Stimulated activated CD4-positive, alpha-beta T cell treated with anti-CD3 and anti-CD28 coated beads, Interleukin-2, amount 100 ng/mL, for 48 hours (primary cell): ENCODE data around the gene MAPKBP1.
A peak's percentile ranks its signal among the peaks of the same experiment; 100 is the strongest.

Experiments
- DNase-seq, 2 donors: peaks; one replicate each; pipeline ENCODE4 v3.0.0-alpha.2; 2020

Gene MAPKBP1

DNA sequence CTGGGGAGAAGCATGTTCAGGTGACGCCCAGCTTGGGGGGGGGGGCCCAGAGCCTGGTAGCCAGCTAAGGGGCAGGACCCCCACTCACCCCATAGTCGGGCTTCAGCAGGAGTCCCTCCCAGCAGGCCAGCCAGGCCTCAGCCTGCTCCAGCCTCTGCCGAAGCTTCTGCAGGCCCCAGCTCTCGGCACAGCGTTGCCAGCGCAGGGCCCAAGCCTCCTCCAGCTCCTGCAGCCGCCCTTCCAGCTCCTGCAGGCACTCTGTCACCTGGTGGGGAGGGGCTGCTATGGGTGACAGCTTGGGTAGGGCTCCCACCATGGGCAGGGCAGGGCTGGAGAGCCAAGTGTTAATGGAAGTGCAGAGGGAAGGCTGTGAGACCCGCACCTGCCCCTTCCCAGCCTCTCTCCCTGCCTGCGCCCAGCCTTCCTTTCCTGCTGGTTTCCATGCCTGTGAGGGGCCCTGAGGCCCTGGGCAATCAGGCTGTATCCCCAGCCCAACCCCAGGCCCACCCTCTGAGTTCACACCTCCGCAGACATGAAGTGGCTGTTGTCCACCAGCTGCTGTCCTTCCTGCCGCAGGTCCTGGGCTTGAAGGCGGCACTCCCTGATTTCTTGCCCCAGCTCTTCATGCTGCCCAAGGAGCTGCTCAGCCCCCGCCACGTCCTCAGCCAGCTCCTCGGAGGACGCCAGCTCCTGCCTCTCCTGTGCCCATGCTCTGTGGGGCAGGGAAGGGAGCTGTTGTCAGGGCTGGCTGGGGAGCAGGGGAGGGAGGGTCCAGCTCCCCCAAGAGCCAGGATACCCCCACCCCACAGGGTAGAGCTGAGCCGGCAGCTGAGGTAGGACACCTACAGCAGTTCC, 78.7 kb downstream of the MAPKBP1 start:
- no peak for DNase-seq

DNA sequence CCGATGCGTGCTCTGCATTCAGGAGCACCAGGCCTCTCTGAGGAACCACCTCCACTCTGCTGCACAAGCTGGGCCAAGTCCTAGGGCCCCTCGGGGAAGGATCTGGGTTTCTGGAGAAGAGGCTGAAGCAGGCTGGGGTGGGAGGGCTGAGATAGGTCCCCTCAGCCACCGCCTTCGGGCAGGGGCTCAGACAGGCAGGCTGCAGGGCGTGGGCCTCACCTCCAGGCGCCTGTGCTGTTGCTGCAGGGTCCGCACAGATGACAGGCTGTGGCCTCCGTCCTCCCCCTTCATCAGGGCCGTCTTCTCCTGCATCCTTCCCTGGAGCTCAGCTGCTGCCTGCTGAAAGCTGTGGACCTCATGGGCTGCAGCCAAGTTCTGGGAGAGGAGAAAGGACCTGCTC, 79.5 kb downstream of the MAPKBP1 start:
- no peak for DNase-seq

DNA sequence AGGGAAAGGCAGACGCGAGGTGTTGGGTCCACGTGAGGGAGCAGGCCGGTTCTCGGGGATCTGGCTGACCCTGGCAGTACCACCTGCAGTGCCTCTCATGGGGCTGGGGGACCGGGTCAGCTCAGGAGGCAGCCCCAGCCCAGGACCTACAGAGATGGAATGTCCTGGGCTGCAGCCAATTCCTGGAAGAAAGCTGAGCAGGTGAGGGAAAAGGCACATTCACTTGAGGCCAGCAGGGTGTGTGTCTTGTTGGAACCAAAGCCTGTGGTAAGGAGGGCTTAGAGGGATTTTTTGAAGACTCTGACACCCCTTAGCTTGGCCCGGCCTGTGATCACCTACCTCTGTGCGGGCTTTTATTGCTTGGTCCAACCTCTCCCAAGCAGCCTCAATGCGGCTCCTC, 80.2 kb downstream of the MAPKBP1 start:
- DNase-seq = no peak

DNA sequence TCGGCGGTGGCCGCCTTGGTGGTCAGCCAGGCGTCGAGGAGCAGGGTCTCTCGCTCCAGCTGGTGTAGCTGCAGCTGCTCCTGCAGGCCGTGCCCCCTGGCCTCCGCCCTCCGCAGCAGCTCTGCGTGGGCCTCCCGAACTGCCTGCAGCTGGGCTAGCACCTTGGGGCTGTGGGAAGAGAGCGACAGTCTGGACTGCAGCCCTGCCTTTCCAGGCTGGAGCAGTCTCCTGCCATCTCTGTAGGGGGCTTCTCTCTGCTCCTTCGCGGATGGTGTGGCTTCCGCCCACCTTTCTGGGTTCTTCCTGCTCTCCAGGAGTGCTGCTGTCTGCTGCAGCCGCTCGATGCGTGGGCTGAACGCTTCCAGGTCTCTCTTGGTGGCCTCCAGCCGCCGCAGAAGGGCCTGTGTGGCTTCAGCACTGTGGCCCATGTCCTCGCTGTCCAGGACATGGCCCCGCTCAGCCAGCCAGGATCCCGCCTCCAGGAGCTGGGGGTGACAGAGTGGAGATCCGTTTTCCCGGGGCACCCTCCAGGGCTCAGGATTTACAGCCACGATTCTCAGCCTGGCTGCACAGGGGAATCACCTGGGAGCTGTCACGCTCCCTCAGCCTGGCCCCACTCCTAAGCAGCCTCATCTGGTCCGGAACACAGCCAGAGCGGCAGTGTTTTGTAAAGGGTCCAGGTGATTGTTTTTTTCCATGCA, 81.1 kb downstream of the MAPKBP1 start:
- DNase-seq = no peak

DNA sequence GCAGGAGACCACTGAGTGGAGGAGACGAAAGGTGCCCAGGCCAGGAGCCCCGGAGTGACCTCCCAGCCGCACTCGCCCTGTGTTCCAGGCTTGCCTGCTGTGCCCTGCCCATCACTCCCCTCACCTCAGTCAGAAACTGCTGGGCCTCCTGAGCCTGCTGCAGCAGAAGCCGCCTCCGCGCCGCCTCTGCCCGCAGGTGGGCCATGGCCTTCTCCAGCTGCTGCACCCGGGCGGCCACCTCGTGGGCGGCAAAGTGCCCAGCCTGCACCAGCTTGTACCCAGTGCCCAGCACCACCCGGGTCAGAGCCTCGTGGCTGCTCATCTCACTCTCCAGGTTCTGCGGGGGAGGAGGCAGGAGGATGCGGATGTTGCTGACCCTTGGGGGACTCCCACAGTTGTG, 82.0 kb downstream of the MAPKBP1 start:
- DNase-seq = no peak

DNA sequence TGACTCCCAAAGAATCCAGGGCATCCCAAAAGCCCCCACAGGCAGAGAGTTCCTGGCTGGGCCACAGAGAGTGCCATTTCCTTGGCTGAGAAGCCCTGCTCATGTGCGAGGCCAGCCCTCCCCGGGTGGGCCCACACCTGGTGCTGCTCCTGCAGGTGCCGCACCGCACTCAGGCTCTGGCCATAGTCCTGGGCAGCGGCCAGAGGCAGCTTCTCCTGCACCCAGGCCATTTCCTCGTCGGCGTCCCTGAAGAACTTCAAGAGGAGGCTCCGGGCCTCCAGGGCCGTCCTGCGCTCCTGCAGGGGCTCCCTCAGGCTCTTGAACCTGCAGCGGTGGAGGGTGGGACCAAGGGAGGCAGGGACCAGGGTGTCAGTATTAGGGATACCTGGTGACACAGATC, 82.4 kb downstream of the MAPKBP1 start:
- DNase-seq = no peak

DNA sequence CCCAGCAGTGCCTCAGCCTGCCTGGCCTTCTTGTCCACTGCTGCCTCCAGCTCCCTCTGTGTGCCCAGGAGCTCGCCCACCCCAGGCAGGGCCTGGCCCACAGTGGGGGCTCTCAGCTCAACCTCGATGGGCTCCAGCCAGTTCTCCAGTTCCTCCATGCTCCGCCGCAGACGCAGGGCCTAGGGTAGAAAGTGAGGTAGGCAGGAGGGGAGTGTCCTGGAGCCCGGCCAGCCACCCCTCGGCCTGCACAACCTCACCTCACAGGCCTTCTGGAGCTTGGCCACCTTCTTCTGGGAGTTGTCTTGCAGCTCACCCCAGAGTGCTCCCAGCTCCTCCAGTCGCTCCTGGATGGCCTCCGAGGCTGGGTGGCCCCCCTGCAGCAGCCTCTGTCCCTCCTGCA, 83.0 kb downstream of the MAPKBP1 start:
- no peak for DNase-seq

DNA sequence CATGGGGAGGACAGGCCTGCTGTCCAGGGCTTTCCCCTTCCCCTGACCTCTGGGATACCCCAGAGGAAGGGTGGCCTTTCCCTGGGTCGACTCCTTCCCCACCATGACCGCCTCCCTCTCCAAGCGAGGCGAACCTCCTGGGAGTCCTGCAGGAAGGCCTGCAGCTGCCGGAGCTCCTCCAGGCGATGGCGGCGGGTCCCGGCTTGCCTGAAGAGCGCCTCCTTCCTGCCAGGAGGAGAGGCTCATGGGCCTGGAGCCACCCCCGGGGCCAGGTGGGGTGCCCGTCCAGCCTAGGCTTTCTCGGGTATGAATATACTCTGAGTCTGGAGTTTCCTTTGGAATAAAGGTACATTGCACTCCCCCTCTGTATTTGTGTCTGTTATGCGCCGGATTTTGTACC, 84.5 kb downstream of the MAPKBP1 start:
- DNase-seq = no peak

DNA sequence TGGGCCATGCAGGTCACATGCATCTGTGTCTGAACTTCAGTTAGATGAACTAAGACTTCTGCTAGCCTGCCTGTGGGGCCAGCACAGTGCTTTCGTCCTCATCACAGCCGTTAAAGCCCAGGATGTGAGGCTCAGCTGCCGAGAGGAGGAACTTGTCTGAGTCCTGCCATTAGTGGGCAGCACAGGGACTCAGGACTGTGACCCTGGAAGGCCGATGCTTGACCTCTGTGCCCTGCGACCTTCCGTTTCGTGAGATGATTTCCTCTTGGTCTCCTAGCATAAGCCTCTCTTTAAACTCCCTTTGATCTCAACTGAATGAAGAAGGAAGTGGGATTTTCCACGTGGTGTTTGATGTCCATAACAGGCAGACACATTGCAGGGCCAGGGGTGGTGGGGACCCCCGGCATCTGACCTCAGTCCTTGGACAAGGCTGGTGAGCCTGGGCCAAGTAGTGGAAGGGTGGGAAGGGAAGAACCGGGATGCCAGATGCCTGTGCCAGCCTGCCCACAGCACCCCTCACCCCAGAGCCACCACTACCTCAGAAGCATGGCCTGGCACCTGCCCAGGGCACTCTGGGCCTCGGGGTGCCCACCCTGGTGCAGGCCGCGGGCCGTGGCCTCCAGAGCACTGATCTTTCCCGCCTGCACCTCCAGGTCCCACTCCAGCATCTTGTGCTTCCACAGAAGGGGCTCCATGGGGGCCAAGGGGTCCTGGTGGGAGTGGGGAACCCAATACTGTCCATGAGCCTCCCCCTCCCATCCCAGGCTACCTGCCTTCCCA, 86.0 kb downstream of the MAPKBP1 start:
- no peak for DNase-seq

DNA sequence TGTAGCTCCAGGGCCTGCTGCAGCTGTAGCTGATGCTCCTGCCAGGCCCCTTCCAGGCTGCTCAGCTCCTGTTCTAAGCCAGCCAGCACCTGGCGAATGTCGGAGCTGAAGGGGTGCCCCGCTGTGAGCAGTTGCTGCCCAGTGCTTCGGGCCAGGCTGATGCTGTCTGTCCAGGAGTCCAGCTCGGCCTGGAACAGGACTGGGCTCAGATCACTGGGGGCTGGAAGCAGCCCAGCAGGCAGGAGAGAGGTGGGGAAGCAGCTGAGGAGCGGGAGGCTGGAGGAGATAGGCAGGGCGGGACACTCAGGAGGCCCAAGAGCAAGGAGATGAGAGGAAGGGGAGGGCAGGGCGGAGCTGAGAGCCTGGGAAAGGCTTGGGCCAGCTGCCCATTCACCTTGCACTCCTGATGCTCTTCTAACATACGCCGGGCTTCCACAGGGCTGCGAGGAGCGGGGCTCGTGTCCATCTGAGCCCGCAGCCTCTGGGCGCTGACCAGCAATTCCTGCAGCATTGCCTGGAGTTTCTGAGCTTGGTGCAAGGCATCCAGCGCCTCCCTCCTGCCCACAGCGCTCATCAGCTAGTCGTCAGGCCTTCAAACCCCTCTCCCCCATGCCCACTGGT, 87.6 kb downstream of the MAPKBP1 start:
- no peak for DNase-seq

DNA sequence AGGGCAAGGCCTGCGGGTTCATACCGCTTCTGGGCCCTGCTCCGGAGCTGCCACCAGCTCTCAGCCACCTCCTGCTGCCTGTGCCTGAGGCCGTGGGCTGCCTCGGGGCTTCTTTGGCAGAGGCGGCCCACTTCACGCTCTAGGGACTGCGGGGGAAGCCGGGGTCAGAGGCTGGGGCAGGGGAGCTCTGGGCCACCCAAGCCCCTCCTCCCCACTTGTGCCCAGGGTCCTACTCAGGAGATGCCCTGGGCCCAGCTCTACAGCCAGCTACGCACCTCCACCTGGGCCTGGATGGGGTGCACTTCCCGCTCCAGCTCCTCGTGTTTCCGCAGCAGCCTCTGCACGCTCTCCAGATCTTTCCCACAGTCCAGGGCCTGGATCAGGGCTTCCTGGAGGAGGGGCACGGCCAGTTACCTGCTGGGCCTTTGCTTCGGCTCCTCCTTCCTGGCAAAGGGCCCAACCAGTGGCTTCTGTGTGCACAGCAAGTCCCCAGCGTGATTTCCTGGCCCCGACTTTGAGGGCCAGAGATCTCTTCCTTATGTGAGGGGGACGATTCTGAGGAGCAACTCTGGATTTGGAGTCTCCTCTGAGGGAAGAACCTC, 88.3 kb downstream of the MAPKBP1 start:
- no peak for DNase-seq

DNA sequence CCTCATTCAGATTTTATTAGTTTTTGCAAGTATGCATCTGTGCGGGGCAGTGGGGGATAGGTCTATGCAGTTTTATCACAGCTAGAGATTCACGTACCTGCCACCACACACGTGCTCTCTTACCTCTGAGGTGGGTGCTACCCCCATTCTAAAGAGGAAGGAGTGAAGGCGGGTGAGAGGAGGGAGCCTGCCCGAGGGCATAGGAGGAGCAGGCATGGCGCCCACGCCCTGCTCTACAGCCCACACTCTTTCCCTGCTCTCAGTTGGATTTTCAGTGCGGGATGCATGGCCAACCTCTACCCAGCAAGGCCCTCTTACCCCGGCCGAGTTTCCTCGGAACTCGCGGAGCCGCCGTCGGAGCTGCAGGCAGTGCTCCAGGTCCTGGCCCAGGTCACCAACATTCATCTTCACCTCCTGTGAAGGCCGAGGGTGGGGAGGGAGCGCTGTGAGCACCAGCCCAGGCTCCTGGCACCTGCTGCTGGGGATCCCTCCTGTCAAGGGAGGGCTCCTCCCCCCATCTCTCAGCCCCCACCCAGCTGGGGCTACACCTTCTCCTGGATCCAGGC, 91.3 kb downstream of the MAPKBP1 start:
- DNase-seq = no peak

DNA sequence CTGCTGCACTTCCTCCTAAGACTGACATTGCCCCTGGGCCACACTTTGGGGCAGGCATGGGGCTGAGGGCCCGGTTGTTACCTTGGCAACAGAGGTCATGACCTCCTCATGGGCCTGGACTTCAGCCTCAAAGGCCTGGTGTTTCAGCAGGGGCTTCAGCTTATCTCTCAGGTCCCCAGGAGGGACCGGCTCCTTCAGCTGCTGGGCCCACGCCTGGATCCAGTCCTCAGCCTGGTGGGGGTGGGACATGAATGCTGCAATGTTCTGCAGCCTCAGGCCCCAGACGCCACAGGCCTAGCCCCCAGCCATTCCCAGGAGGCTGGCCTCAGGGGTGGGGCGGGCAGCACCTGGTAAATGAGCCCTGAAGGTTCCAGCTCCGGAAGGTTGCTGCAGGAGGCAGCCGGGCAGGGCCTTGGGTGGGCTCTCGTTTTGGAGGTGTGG, 92.0 kb downstream of the MAPKBP1 start:
- DNase-seq = no peak

DNA sequence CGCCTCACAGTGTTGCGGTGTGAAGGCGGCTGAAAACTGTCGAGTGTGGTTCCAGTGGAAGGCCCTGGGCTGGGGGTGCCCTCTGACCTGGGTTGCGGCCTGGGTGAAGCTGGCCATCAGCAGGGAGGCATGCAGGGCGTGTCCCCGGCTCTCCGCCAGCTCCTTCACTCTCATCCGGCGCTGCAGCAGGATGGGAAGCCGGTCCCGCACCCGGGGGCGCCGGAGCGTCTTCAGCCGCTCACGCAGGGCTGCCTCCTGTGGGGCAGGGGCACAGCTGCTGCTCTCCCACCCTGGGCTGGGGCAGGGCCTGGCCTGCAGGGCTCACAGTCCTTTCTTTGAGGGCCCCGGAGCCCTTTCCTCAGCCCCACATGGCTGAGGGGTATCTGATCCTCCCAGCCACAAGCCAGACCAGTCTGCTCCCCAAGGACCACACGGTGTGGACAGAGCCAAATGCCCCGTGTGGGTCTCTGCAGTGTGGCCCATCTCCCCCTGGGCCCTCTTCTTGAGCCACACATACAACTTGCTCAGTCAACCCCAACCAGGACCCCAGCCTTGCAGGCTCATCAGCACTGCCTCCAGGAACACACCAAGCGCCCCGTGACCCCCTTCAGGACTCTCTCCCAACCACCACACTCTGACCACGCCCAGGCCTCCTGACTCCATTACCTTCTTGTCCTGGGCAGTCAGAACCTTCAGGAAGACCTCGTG, 92.7 kb downstream of the MAPKBP1 start:
- no peak for DNase-seq

DNA sequence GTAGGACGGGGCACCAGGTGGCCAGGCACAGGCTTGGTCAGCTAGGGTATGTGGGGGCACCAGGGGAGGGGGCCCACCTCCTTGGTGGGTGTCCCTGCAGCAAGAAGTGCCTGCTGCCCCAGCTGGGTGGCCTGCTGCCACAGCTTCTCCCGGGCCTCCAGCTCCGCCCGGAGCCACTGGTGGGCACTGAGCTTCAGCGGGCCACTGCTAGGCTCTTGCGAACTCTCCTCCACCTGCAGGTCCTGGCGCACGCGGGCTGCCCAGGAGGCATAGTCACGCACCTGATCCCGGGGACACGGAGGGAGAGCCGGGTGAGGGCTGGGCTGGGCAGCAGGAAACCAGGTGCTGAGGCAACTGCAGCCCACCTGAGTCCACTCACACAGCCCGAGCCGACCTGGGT, 94.0 kb downstream of the MAPKBP1 start:
- no peak for DNase-seq

DNA sequence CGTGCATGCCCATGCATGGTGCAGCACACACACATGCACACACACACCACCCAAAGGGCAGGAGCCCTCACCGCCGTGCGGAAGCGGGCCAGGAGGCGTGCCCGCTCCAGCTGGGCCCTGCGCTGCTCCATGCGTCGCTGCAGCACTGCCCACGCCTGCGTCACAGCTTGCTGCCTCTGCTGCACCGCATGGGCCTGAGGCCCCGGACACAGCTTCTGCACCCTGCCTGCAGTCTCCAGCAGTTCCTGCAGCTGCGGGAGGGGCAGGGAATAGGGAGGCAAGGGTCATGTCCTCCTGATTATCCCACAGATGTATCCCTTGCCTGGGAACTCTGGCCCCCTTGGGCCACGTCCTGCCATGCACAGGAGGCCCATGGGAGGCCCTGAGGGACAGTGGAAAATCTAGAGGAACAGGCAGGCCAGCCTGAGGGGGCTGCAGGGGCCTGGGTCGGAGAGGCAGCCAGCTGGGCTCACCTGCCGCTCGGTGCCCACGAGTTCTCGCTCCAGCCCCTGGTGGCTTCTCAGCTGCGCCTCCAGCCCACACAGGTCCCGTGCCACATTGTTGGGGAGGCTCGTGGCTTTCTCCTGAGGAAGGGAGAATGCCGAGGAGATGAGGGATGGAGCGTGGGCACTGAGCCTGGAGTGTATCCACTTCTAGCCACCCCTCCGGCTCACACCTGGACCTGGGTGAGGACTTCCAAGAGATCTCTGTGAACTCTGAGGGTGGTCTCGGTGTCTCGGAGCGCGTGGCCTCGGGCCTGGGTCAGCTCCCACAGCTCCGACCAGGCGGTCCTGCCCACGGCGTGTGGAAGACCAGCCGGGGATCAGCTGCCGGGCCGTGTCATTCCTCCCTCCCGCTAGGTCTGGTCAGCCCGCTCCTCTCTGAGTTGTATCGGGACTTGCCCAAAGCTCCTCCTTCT, 95.7 kb downstream of the MAPKBP1 start:
- DNase-seq = no peak

DNA sequence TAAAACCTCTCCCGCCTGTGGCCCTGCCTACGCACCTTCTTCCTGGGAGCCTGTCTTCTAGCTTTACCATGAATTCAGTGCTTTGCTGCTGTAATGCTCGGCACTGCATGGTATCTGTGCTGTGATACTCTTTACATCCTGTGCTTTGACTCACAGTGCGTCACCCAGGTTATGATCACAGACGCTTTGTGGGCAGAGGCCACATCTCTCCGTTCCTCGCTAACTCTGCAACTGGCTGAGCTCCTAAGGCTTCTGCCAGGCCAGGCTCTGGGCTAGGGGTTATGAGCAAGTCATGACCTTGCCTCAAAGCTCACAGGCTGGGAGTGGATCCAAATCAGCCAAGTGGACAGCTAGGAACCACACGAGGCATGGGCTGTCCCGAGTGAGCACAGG, 96.4 kb downstream of the MAPKBP1 start:
- peak; percentile 40 to 57 for DNase-seq

DNA sequence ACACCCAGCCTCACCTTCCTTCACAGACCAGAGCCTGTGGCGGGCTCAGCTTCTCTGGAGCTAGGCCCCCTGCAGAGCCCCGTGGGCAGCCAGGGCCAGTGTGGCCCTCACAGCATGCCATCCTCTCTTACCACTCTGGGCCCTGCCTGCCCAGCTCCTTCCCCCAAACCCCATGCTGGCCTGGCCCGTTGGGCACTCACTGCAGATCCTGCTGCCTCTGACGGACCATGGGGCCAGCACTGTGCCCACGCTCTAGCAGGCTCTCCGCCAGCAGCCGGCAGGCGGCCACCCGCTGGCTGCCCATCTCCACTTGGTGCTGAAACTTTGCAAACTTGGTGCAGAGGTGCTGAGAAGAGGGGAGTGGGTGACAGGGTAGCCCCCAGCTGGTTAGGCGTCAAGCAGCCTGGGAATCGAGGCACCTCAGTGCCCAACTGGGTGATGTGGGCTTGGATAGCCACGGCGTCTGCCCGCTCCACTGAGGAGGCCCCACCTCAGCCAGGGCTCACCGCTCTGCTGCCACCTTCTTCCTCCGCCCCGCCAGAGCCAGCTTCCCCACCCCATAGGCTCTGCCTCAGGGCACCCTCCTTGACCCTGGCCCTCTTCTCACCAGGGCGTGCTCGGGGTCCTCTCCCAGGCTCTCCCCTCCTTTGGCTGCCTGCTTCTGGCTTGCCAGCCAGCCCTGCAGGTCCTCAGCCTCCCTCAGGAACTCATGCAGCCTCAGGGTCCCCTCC, 97.1 kb downstream of the MAPKBP1 start:
- DNase-seq = no peak

DNA sequence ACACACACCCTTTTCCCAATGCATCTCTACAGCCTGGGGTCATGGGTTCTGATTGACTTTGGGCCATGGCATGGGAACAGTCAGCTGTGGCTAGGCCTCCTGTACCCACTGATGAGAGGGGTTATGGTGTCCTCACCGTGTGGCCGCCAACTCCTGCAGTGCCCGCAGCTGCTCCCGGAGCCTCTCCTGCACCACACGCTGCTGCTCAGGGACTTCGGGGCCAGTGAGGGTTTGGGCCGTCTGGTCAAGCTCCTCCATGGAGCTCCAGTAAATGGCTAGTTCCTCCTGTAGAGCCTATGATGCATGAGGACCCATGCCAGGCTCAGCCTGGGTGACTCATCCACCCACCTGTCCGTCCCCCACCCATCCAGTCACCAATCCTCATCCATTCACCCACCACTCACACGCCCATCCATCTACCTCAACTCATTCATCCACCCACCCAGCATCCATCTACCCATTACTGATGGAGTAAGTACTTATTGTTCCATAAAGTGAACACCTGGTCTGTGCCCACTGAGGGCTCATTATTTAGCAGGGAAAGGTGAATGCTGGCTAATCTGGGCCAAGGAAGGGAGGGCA, 98.0 kb downstream of the MAPKBP1 start:
- no peak for DNase-seq
